ENCODE results near the gene STK10.

Gene STK10

GRCh38 chr5:172004824-172005237, 183.2 kb downstream of the STK10 start:
- DNase-seq: peak; percentile 34

GRCh38 chr5:172003746-172004145, 184.3 kb downstream of the STK10 start:
- DNase-seq: no peak

GRCh38 chr5:172002840-172003512, 185.0 kb downstream of the STK10 start:
- DNase-seq: no peak

- DNase-seq: no peak
Observed at GRCh38 chr5:172002310-172002709, 185.7 kb downstream of the STK10 start.

DNA sequence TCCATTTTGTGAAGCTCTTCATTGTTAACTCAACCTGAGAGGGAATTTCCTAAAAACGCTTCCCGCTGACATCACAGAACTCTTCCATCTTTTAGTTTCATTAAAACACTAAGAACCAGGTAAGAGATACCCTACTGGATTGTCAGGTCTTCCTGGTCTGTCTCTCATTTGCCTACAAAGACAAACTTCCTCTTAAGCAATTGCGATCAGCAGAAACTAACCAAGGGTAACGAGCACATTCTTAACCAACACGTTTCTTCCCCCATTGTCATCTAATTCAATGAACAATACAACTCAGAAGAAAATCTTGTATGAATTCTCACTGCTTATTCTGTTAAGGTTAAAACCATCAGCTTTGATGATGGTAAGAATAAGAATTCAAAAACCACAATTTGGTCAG, 188.1 kb downstream of the STK10 start:
- no peak for DNase-seq

DNA sequence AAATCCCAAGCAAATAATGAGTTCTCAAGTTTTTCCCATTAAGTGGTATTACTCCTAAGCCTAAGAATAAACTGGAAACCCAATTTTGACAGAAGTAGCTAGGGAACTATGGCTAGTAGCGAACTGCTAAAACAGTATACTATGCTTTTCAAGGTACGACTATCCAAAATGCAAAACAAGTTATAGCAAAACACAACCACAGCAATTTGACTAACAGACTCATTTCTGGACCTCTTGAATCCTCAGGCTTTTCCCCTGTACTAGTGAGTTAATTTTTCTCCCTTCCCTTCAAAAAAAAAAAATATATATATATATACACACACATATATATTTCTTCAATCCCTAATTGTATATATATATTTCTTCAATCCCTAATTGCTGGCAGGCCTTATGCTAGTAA, 188.9 kb downstream of the STK10 start:
- no peak for DNase-seq

GRCh38 chr5:171997011-171997410, 191.0 kb downstream of the STK10 start:
- no peak for DNase-seq

DNA sequence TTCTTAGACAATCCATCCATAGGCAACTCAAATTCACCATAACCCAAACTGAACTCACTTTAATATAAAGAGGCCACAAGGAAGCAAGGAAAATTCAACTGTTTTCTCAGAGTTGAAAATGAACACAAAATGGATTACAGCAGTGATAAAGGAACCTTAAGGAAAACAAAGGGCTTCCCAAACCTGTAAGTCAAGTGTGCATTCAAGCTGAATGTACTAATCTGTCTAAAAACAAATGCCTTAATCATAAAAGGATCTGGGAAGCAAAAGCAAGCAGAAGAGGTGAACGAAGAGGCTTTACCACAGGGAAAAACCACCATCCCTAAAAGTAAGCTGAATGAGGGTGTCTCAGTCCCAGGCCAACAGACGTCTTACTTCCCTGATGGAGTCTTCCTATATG, 195.2 kb downstream of the STK10 start:
- DNase-seq: no peak

DNA sequence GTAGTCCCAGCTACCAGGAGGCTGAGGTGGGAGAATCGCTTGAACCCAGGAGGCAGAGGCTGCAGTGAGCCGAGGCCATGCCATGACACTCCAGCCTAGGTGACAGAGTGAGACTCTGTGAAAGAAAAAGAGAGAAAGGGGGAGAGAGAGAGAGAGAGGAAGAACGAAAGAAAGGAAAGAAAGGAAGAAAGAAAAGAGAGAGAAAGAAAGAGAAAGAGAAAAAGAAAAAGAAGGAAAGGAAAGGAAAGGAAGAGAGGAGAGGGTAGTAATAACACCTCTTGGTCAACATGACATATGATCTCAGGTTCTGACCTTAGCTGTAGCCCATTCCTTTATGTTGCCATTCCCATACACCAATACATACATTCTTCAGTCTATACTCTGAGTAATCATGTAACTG, 195.7 kb downstream of the STK10 start:
- DNase-seq: no peak

All from activated CD4-positive, alpha-beta T cell treated with anti-CD3 and anti-CD28 coated beads for 48 hours (primary cell).